Lower leg skin (tissue), 4 donors: ENCODE measurements around the gene C11orf86. TPM values are rescaled to one million over a fixed set of nuclear protein-coding genes. Genes with fewer than 3 reads are reported as not detected.
"Not testable (repeated sequence)": the region's sequence is repeated elsewhere in the genome, so short reads cannot be mapped to it uniquely, and the experiment has no call there.

Experiments
- DNase-seq, 2 donors: peaks; one replicate each; pipeline ENCODE4 v3.0.0-alpha.2; 2019; ENCODE audit warnings: low spot score in 2 of 2
- H3K4me3 ChIP-seq: fragments of 200-600 bp; sonication (generic); 2 replicates; pipeline ENCODE4 v1.5.1; 2017; ENCODE audit warnings: mild to moderate bottlenecking, low read depth; ENCODE audit not compliant: poor library complexity, severe bottlenecking
- POLR2A ChIP-seq, 2 donors: fragments of 450-650 bp; IDR thresholded peaks; one replicate each; pipeline ENCODE4 v1.6.1; 2016 to 2017; ENCODE audit warnings: antibody characterized with exemption in 2 of 2, mild to moderate bottlenecking in 1 of 2, moderate library complexity in 1 of 2
- WGBS, 2 donors: methylation state at CpG; one replicate each; pipeline ENCODE4 v1.1.5; 2018; 5-methylcytosine and 5-hydroxymethylcytosine counted together
- intact Hi-C: fragments of 100-400 bp; cut with DNase I; formaldehyde crosslinking; loops from one replicate; pipeline ENCODE4 v1.15.0; 2023; ENCODE audit warnings: low total_unique reads
- total RNA-seq, 4 donors: library from RNA; depleted of rRNA; stranded (reverse); fragments of >200 nt; gene quantifications; one replicate each; pipeline ENCODE4 v1.1.0, GENCODE V29; 2016
- TF ChIP-seq, protein P1 (sequence below), 3 donors: fragments of 450-650 bp; IDR thresholded peaks; one replicate each; pipeline ENCODE4 v1.5.1; 2016; ENCODE audit warnings: antibody characterized with exemption in 3 of 3, mild to moderate bottlenecking in 3 of 3, moderate library complexity in 2 of 3

Gene C11orf86
- total RNA-seq, 4 donors from 2014 or later = not detected

DNA sequence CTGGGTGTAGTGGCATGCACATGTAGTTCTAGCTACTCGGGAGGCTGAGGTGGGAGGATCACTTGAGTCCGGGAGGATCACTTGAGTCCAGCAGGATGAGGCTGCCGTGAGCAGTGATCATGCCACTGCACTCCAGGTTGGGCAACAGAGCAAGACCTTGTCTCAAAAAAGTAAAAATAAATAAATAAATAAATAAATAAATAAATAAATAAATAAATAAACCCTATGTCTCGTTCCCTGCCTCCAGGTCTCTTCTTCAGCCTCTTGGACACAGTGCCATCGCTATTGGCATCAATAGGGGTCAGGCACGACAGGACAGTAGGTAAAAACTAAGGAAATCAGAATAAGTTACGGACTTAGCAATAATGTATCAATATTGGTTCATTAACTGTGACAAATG lies 24.5 kb downstream of the C11orf86 start:
- intact Hi-C loops = no loop called here
- H3K4me3 ChIP-seq = no peak overlapping the region
- 91% methylated on average over 7 of the region's 7 CpGs for WGBS, 2 donors
- no peak for DNase-seq
- TF ChIP-seq POLR2A (IDR thresholded peaks at IDR 0.05) = no peak
- TF ChIP-seq, protein P1, sequence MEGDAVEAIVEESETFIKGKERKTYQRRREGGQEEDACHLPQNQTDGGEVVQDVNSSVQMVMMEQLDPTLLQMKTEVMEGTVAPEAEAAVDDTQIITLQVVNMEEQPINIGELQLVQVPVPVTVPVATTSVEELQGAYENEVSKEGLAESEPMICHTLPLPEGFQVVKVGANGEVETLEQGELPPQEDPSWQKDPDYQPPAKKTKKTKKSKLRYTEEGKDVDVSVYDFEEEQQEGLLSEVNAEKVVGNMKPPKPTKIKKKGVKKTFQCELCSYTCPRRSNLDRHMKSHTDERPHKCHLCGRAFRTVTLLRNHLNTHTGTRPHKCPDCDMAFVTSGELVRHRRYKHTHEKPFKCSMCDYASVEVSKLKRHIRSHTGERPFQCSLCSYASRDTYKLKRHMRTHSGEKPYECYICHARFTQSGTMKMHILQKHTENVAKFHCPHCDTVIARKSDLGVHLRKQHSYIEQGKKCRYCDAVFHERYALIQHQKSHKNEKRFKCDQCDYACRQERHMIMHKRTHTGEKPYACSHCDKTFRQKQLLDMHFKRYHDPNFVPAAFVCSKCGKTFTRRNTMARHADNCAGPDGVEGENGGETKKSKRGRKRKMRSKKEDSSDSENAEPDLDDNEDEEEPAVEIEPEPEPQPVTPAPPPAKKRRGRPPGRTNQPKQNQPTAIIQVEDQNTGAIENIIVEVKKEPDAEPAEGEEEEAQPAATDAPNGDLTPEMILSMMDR (IDR thresholded peaks at IDR 0.05) = no peak

DNA sequence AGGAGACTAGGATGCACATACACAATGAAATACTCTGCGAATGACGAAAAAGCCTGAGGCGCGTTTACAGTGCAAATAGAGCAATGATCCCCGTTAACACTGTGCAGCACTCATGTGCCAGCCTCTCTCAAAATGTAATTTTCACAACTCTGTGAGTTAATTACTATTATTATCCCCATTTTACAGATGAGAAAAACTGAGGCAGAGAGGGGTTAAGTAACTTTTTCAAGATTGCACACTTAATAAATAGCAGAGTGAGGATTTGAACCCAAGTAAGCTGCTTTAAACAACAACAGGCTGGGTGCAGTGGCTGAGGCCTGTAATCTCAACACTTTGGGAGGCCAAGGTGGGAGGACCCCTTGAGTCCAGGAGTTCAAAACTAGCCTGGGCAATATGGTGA lies 26.2 kb downstream of the C11orf86 start:
- no peak for DNase-seq
- 93 to 95% methylated on average over 5 of the region's 5 CpGs for WGBS, 2 donors
- H3K4me3 ChIP-seq = no peak overlapping the region
- TF ChIP-seq, protein P1 (IDR thresholded peaks at IDR 0.05) = no peak
- TF ChIP-seq POLR2A (IDR thresholded peaks at IDR 0.05) = no peak
- intact Hi-C loops = no loop called here

DNA sequence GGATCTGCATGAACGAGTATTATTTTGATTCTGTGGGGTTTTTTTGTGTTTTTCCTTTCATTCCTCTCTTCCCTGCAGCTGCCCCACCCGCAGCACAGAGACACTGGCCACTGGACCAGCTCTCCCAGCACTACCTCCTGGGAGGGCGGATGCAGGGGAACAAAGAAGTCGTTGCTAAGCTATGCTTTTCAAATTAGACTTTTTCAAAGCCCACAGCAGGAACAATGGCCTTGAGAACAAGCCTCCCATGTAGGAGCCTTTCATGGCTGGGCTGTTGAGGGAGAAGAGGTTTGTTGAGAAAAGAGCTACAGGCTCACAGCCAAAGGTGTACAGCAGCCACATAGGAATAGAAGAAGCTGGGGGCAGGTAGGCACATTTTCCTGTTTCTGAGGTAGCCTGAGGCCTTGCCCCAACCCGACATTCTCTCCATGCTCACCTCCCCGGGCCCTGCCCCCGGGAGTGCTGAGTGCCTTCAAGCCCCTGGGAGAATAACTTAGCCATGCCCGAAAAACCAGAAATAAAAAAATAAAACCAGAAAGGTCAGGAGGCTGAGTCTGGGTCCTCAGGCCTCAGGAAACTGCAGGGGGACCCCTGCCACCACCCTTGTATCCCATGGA lies 27.3 kb downstream of the C11orf86 start:
- H3K4me3 ChIP-seq = no peak overlapping the region
- WGBS, 2 donors = 64 to 68% methylated on average over 8 of the region's 8 CpGs

DNA sequence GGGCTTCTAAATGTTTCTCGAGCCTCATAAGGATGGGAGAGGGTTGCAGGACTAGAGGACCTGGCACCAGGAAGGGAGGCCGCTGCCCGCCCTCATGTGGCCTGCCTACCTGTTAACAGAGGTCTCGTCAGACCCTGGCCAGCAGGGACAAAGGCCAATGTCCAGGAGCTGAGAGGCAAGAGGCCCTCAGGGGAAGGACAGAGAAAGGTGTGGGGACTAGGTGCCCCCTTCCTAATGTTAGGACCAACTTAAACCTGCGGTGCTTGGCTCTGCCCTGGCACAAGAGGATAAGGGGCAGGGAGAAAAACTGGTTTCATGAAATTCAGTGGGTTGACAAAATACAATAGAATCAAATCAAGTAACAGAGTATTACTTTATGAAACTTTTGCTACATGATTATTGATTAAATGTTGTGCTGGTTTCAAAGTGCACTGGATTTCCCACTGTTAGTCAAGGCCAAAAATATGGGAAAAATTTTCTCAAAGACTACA lies 27.9 kb downstream of the C11orf86 start:
- H3K4me3 ChIP-seq = no peak overlapping the region
- intact Hi-C loops = no loop called here
- DNase-seq = no peak
- TF ChIP-seq, protein P1 (IDR thresholded peaks at IDR 0.05) = no peak
- no peak for TF ChIP-seq POLR2A (IDR thresholded peaks at IDR 0.05)
- 83 to 95% methylated on average over 5 of the region's 5 CpGs for WGBS, 2 donors

More for the DNA sequence above, 27.3 kb downstream of the C11orf86 start:
- no peak for DNase-seq
- no peak for TF ChIP-seq POLR2A (IDR thresholded peaks at IDR 0.05)
- TF ChIP-seq, protein P1 (IDR thresholded peaks at IDR 0.05) = no peak
- intact Hi-C loops = no loop called here

DNA sequence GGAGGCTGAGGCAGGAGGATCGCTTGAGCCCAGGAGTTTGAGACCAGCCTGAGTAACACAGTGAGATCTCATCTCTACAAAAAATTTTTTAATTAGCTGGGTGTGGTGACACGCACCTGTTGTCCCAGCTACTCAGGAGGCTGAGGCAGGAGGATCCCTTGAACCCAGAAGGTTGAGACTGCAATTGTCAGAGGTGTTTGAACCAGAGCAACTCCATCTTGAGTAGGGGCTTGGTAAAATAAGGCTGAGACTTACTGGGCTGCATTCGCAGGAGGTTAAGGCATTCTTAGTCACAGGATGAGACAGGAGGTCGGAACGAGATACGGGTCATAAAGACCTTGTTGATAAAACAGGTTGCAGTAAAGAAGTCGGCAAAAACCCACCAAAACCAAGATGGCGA lies 30.1 kb downstream of the C11orf86 start:
- H3K4me3 ChIP-seq, intact Hi-C loops, DNase-seq: not testable (repeated sequence)
- 91 to 97% methylated on average over 8 of the region's 8 CpGs for WGBS, 2 donors

DNA sequence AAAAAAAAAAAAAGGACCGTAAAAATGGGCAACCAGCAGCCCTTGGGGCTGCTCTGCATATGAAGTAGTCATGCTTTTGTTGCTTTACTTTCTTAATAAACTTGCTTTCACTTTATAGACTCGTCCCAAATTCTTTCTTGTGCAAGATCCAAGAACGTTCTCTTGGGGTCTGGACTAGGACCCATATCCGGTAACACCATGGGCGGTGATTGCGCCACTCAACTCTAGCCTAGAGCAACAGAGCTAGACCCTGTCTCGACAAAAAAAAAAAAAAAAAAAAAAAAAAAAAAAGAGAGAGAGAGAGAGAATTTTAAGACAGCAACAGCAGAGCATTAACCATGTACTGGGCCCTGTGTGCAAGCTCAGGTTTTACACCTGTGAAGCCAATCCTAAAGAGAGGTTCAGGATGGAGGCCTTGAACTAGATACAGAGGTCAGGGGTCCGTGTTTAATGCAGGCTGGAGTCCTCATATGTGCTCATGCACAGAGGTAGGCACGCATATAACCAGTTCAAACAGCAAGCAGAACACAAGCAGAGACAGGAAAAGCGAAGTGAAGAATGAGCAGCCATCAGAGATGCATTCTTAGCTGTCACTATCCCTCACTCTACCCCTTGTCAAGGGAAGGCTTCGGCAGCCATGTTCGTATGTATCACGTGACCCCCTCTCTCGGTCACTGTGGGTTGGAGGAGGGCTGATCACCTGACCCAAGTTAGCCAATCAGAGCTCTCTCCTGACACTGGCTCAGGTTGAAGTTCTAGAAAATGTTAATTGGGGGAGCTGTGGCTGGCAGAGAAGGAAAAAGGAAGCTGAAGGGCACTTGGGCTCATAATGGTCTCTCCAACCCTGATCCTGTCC lies 31.2 kb downstream of the C11orf86 start:
- no peak overlapping the region for H3K4me3 ChIP-seq
- WGBS, 2 donors = 66 to 80% methylated on average over 14 of the region's 14 CpGs
- intact Hi-C loops = no loop called here
- DNase-seq = no peak
- TF ChIP-seq POLR2A (IDR thresholded peaks at IDR 0.05) = no peak
- TF ChIP-seq, protein P1 (IDR thresholded peaks at IDR 0.05) = no peak
